Activated CD4-positive, alpha-beta T cell treated with anti-CD3 and anti-CD28 coated beads, Interleukin-2, amount 50 U/mL, for 16 hours (primary cell): Measurements from ENCODE around the gene SNRNP25.

Experiments used
- DNase-seq: peaks from one replicate; pipeline ENCODE4 v3.0.0-alpha.2; 2020

Gene SNRNP25

GRCh38 chr16:78444-79150 is 25.0 kb downstream of the SNRNP25 start:
- DNase-seq: no peak

GRCh38 chr16:79151-80054 is 25.8 kb downstream of the SNRNP25 start:
- DNase-seq: no peak

- DNase-seq: no peak
These were observed 29.5 kb downstream of the SNRNP25 start for GRCh38 chr16:83060-83603.

GRCh38 chr16:83781-84615 is 30.4 kb downstream of the SNRNP25 start:
- no peak for DNase-seq

- DNase-seq: peak; percentile 82
These were observed 31.2 kb downstream of the SNRNP25 start for GRCh38 chr16:84718-85406.

- no peak for DNase-seq
These were observed 31.8 kb downstream of the SNRNP25 start for GRCh38 chr16:85407-85782.

GRCh38 chr16:85865-86264 is 32.2 kb downstream of the SNRNP25 start:
- no peak for DNase-seq

- DNase-seq: no peak
These were observed 32.9 kb downstream of the SNRNP25 start for GRCh38 chr16:86483-86952.

GRCh38 chr16:88613-89012 is 35.0 kb downstream of the SNRNP25 start:
- DNase-seq: no peak

GRCh38 chr16:89391-90302 is 36.0 kb downstream of the SNRNP25 start:
- DNase-seq: no peak

- DNase-seq: no peak
These were observed 37.9 kb downstream of the SNRNP25 start for GRCh38 chr16:91484-91883.

- DNase-seq: no peak
These were observed 39.1 kb downstream of the SNRNP25 start for GRCh38 chr16:92431-93339.

- no peak for DNase-seq
These were observed 41.3 kb downstream of the SNRNP25 start for GRCh38 chr16:94918-95265.

- DNase-seq: peak; percentile 90
These were observed 43.3 kb downstream of the SNRNP25 start for GRCh38 chr16:96935-97381.

GRCh38 chr16:97822-98221 is 44.2 kb downstream of the SNRNP25 start:
- DNase-seq: no peak

GRCh38 chr16:100989-101388 is 47.4 kb downstream of the SNRNP25 start:
- DNase-seq: no peak

GRCh38 chr16:101586-101985 is 48.0 kb downstream of the SNRNP25 start:
- no peak for DNase-seq

GRCh38 chr16:102060-102855 is 48.6 kb downstream of the SNRNP25 start:
- DNase-seq: no peak

- no peak for DNase-seq
These were observed 50.7 kb downstream of the SNRNP25 start for GRCh38 chr16:104355-104754.
